Measurements from ENCODE around the gene SMIM33. TPM values are rescaled to one million over a fixed set of nuclear protein-coding genes. Genes with fewer than 3 reads are reported as not detected.

Gene SMIM33
- total RNA-seq, 5 donors from 2014 or later (not counting 1 experiment from before 2014, with no cell fraction given): 0.13 to 1.1 (median 0.47) TPM

DNA sequence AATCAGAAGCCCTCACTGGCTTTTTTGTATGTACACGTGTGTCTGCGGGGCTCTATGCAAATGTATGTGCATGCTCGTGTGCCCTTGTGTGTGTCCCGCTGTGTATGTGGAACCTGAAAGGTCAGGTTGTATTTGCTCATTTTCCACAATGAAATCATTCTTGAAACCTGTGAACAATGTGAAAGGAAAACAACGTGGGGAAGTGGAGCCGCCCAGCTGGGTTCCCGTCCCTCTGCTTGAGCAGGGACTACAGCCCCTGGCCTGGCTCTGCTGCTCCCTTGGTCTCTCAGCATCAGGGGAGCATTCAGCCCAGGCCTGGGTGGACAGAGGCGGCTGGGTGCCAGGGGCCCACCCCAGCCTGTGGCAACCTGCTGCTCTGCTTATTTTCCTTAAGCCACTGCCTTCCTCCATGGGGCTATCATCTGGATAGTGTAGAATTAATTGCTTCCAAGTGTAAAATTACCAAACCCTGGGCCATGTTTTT, 11.3 kb upstream of the SMIM33 start:
- CTCF ChIA-PET: no interaction called here
- peaks cover 53 to 62% (median 55%) of the 10 kb centered on the region in 3 donors for H3K4me1 Mint-ChIP-seq
- H3K27ac ChIP-seq (ENCODE audit: low read length): peak overlapping the region; percentile 75
- no peaks in the 10 kb centered on the region for H3K36me3 ChIP-seq (ENCODE audit: control insufficient read depth in 2 of 2, extremely low read depth in 1 of 2, insufficient read depth in 1 of 2, low read length in 1 of 2)
- H3K9me3 Mint-ChIP-seq: no peaks in the 10 kb centered on the region
- H3K4me3 ChIP-seq (ENCODE audit: control insufficient read depth in 1 of 2, extremely low read depth in 1 of 2, low read length in 1 of 2): no peak overlapping the region
- H3K36me3 Mint-ChIP-seq: no peaks in the 10 kb centered on the region
- H3K4me1 ChIP-seq (ENCODE audit: control insufficient read depth in 1 of 2, extremely low read depth in 1 of 2, insufficient read depth in 2 of 2, low read length in 2 of 2): peaks cover 29 to 61% of the 10 kb centered on the region in 2 experiments
- peak in 1 of 4 experiments; percentile 1 for ATAC-seq (replicated peaks in 1 of 4)
- H3K9me3 ChIP-seq: no peaks in the 10 kb centered on the region
- POLR2A ChIA-PET: no interaction called here
- peak overlapping the region in 2 of 3 donors; percentile 34 to 39 for H3K4me3 Mint-ChIP-seq
- no peak for DNase-seq
- peak overlapping the region; percentile 93 to 96 for H3K27ac Mint-ChIP-seq
- 30% methylated on average over 7 of the region's 8 CpGs for WGBS (ENCODE audit: insufficient coverage)
- H3K27me3 ChIP-seq (replicated peaks in 1 of 2; ENCODE audit: control insufficient read depth in 2 of 2, extremely low read depth in 1 of 2, insufficient read depth in 2 of 2, low read length in 1 of 2): no peaks in the 10 kb centered on the region
- no peaks in the 10 kb centered on the region for H3K27me3 Mint-ChIP-seq

GRCh38 chr5:139460455-139460854, 10.3 kb upstream of the SMIM33 start:
- H3K36me3 ChIP-seq (ENCODE audit: control insufficient read depth in 2 of 2, extremely low read depth in 1 of 2, insufficient read depth in 1 of 2, low read length in 1 of 2): no peaks in the 10 kb centered on the region
- H3K27me3 ChIP-seq (replicated peaks in 1 of 2; ENCODE audit: control insufficient read depth in 2 of 2, extremely low read depth in 1 of 2, insufficient read depth in 2 of 2, low read length in 1 of 2): no peaks in the 10 kb centered on the region
- H3K4me1 ChIP-seq (ENCODE audit: control insufficient read depth in 1 of 2, extremely low read depth in 1 of 2, insufficient read depth in 2 of 2, low read length in 2 of 2): peaks cover 29 to 58% of the 10 kb centered on the region in 2 experiments
- no peaks in the 10 kb centered on the region for H3K9me3 ChIP-seq
- Mint-ChIP-seq H3K9me3 (no peaks in the 10 kb centered on the region), H3K4me3 (no peak overlapping the region), H3K27ac (peak overlapping the region; percentile 58 to 59), H3K36me3 (no peaks in the 10 kb centered on the region), H3K4me1 (peaks cover 43 to 53% (median 49%) of the 10 kb centered on the region in 3 donors), H3K27me3 (no peaks in the 10 kb centered on the region)
- DNase-seq (no peak), ATAC-seq (replicated peaks in 1 of 4) (no peak)
- ChIA-PET CTCF (interaction anchor here in 1 of 2 donors (0.7 kb wide), 1 partner anchor 21 kb away, joined by 6 read pairs; no protein-coding TSS in a partner anchor), POLR2A (interaction anchor here in 1 of 2 donors (0.7 kb wide), 1 partner anchor 885 kb away, joined by 3 read pairs; no protein-coding TSS in a partner anchor)
- no peak overlapping the region for H3K27ac ChIP-seq (ENCODE audit: low read length)
- no peak overlapping the region for H3K4me3 ChIP-seq (ENCODE audit: control insufficient read depth in 1 of 2, extremely low read depth in 1 of 2, low read length in 1 of 2)
- WGBS (ENCODE audit: insufficient coverage): no CpG with 5 or more reads among the region's 1 CpG

- ATAC-seq (replicated peaks in 1 of 4): no peak
- Mint-ChIP-seq H3K36me3 (no peaks in the 10 kb centered on the region), H3K27me3 (no peaks in the 10 kb centered on the region), H3K27ac (peak overlapping the region; percentile 58 to 59), H3K4me1 (peaks cover 39 to 51% (median 48%) of the 10 kb centered on the region in 3 donors), H3K4me3 (no peak overlapping the region), H3K9me3 (no peaks in the 10 kb centered on the region)
- peaks cover 29 to 56% of the 10 kb centered on the region in 2 experiments for H3K4me1 ChIP-seq (ENCODE audit: control insufficient read depth in 1 of 2, extremely low read depth in 1 of 2, insufficient read depth in 2 of 2, low read length in 2 of 2)
- no peaks in the 10 kb centered on the region for H3K36me3 ChIP-seq (ENCODE audit: control insufficient read depth in 2 of 2, extremely low read depth in 1 of 2, insufficient read depth in 1 of 2, low read length in 1 of 2)
- no peak for DNase-seq
- no peaks in the 10 kb centered on the region for H3K27me3 ChIP-seq (replicated peaks in 1 of 2; ENCODE audit: control insufficient read depth in 2 of 2, extremely low read depth in 1 of 2, insufficient read depth in 2 of 2, low read length in 1 of 2)
- no peak overlapping the region for H3K27ac ChIP-seq (ENCODE audit: low read length)
- CTCF ChIA-PET: no interaction called here
- POLR2A ChIA-PET: no interaction called here
- H3K4me3 ChIP-seq (ENCODE audit: control insufficient read depth in 1 of 2, extremely low read depth in 1 of 2, low read length in 1 of 2): no peak overlapping the region
- 80% methylated on average over 4 of the region's 7 CpGs for WGBS (ENCODE audit: insufficient coverage)
- H3K9me3 ChIP-seq: no peaks in the 10 kb centered on the region
Observed at GRCh38 chr5:139461176-139461575, 9.6 kb upstream of the SMIM33 start.

GRCh38 chr5:139461698-139462097, 9.1 kb upstream of the SMIM33 start:
- ATAC-seq (replicated peaks in 1 of 4) (no peak), DNase-seq (no peak)
- peaks cover 29 to 51% of the 10 kb centered on the region in 2 experiments for H3K4me1 ChIP-seq (ENCODE audit: control insufficient read depth in 1 of 2, extremely low read depth in 1 of 2, insufficient read depth in 2 of 2, low read length in 2 of 2)
- no peak overlapping the region for H3K27ac ChIP-seq (ENCODE audit: low read length)
- H3K27ac Mint-ChIP-seq: peak overlapping the region in 1 of 2 donors; percentile 15
- no peaks in the 10 kb centered on the region for H3K27me3 Mint-ChIP-seq
- H3K27me3 ChIP-seq (replicated peaks in 1 of 2; ENCODE audit: control insufficient read depth in 2 of 2, extremely low read depth in 1 of 2, insufficient read depth in 2 of 2, low read length in 1 of 2): no peaks in the 10 kb centered on the region
- no peak overlapping the region for H3K4me3 ChIP-seq (ENCODE audit: control insufficient read depth in 1 of 2, extremely low read depth in 1 of 2, low read length in 1 of 2)
- H3K36me3 ChIP-seq (ENCODE audit: control insufficient read depth in 2 of 2, extremely low read depth in 1 of 2, insufficient read depth in 1 of 2, low read length in 1 of 2): no peaks in the 10 kb centered on the region
- H3K4me3 Mint-ChIP-seq: no peak overlapping the region
- H3K9me3 ChIP-seq: no peaks in the 10 kb centered on the region
- ChIA-PET CTCF (no interaction called here), POLR2A (no interaction called here)
- no peaks in the 10 kb centered on the region for H3K36me3 Mint-ChIP-seq
- WGBS (ENCODE audit: insufficient coverage): 82% methylated on average over 2 of the region's 5 CpGs
- no peaks in the 10 kb centered on the region for H3K9me3 Mint-ChIP-seq
- peaks cover 34 to 45% (median 42%) of the 10 kb centered on the region in 3 donors for H3K4me1 Mint-ChIP-seq

DNA sequence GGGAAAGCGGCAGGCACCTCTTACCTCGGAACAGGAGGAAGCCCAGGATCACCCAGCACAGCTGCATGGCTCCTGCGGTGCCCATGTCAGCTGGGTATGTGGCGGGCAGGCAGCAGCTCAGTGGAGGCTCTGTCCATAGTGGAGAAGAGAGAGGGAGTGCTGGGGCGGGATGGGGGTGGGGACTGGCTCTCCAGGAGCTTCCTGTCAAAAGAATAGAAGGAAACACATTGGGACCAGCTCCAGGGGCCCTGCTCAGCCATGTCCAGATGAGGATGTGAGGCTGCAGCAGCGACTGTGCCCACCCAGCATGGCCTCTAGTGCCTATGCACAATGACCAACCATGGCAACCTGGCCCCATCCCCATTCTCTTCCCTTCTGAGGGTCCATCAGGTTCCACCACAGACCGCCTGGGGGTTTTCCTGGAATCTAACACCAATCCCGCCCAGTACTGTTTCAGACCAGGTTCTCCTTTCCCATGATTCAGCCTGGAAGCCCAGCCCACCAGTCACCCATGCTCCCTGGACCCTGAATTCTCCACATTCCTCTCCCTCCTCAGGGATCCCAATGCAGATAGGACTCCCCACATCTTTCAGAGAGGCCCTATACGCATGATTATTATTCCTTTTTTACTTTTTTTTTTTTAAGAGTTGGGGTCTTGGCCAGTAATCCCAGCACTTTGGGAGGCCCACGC, 8.1 kb upstream of the SMIM33 start, which contains the start of gene ECSCR:
ECSCR (minus strand) TSS at position 158 of the 691 bp plus-strand sequence; CDS start at position 85, 73 bp downstream.
- ATAC-seq (replicated peaks in 1 of 4): no peak
- no peak within 1 kb of the TSS for H3K4me3 ChIP-seq (ENCODE audit: control insufficient read depth in 1 of 2, extremely low read depth in 1 of 2, low read length in 1 of 2)
- H3K9me3 ChIP-seq: no peaks in the 10 kb centered on the region
- Mint-ChIP-seq H3K27me3 (no peaks in the 10 kb centered on the region), H3K27ac (peak within 1 kb of the TSS in 1 of 2 donors; percentile 15), H3K9me3 (no peaks in the 10 kb centered on the region), H3K4me3 (no peak within 1 kb of the TSS), H3K4me1 (peaks cover 23 to 36% (median 32%) of the 10 kb centered on the region in 3 donors), H3K36me3 (no peaks in the 10 kb centered on the region)
- ChIA-PET POLR2A (interaction anchor here in 1 of 2 donors (0.5 kb wide), 1 partner anchor 12 kb away, joined by 4 read pairs; no protein-coding TSS in a partner anchor), CTCF (no interaction called here)
- no peak within 1 kb of the TSS for H3K27ac ChIP-seq (ENCODE audit: low read length)
- DNase-seq: no peak
- no peaks in the 10 kb centered on the region for H3K27me3 ChIP-seq (replicated peaks in 1 of 2; ENCODE audit: control insufficient read depth in 2 of 2, extremely low read depth in 1 of 2, insufficient read depth in 2 of 2, low read length in 1 of 2)
- H3K36me3 ChIP-seq (ENCODE audit: control insufficient read depth in 2 of 2, extremely low read depth in 1 of 2, insufficient read depth in 1 of 2, low read length in 1 of 2): no peaks in the 10 kb centered on the region
- 99% methylated on average over 7 of the region's 10 CpGs for WGBS (ENCODE audit: insufficient coverage)
- H3K4me1 ChIP-seq (ENCODE audit: control insufficient read depth in 1 of 2, extremely low read depth in 1 of 2, insufficient read depth in 2 of 2, low read length in 2 of 2): peaks cover 24 to 41% of the 10 kb centered on the region in 2 experiments

GRCh38 chr5:139468421-139468931, 2.3 kb upstream of the SMIM33 start:
- Mint-ChIP-seq H3K27me3 (no peaks in the 10 kb centered on the region), H3K36me3 (no peaks in the 10 kb centered on the region), H3K9me3 (no peaks in the 10 kb centered on the region), H3K27ac (peak overlapping the region; percentile 81 to 84), H3K4me1 (peaks cover 51 to 53% (median 52%) of the 10 kb centered on the region in 3 donors), H3K4me3 (peak overlapping the region in 1 of 3 donors; percentile 84)
- Histone ChIP-seq H3K4me3 (ENCODE audit: control insufficient read depth in 1 of 2, extremely low read depth in 1 of 2, low read length in 1 of 2) (no peak overlapping the region), H3K36me3 (ENCODE audit: control insufficient read depth in 2 of 2, extremely low read depth in 1 of 2, insufficient read depth in 1 of 2, low read length in 1 of 2) (no peaks in the 10 kb centered on the region), H3K9me3 (no peaks in the 10 kb centered on the region), H3K27me3 (replicated peaks in 1 of 2; ENCODE audit: control insufficient read depth in 2 of 2, extremely low read depth in 1 of 2, insufficient read depth in 2 of 2, low read length in 1 of 2) (no peaks in the 10 kb centered on the region), H3K27ac (ENCODE audit: low read length) (peak overlapping the region; percentile 7), H3K4me1 (ENCODE audit: control insufficient read depth in 1 of 2, extremely low read depth in 1 of 2, insufficient read depth in 2 of 2, low read length in 2 of 2) (peaks cover 34 to 53% of the 10 kb centered on the region in 2 experiments)
- ChIA-PET POLR2A (no interaction called here), CTCF (interaction anchor here in 1 of 2 donors (0.7 kb wide), 1 partner anchor 890 kb away, joined by 3 read pairs; no protein-coding TSS in a partner anchor)
- DNase-seq: no peak
- 88% methylated on average over 3 of the region's 8 CpGs for WGBS (ENCODE audit: insufficient coverage)
- ATAC-seq (replicated peaks in 1 of 4): no peak

Measured in T-cell (primary cell).